Measurements from ENCODE around the gene RAPGEF3.

RAPGEF3 gene

DNA sequence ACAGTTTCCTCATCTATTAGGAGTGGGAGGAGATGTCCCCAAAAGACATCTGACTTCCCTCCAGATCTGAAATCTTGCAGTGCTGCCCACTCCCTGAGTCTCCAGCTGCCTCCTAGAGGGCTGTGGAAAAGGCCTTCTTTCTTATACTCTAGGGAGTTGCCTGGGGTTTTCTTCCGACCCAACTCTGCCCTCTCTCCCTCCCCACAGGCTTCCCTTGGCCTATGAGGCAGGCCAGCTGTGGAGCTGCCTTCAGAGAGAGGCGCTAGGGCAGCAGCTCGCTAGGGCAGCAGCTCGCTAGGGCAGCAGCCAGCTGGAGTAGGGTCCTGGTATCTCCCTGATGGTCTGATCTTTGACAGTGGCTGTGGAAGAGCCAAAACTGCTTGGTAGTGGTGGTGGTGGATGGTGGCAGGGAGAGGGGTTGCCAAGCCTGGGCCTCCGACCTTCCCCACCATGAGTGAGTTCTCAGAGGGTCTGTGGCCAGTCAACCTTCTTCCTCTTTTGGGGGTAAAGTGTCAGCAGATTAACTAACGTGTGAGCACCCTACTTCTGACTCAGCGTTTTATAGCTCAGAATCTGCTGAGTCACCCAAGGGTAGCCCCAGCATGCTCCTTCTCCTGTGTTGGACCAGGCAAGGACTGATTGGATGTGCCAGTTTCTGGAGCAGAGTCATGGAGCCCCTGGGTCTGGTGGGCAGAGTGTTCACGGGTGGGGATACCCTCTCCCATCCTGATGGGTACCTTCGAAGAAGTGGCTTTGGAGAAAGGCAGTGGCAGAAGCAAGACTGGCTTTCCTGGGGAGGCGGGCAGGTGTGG, 16.6 kb upstream of the RAPGEF3 start:
- DNase-seq (ENCODE audit: low read depth), result no peak

DNA sequence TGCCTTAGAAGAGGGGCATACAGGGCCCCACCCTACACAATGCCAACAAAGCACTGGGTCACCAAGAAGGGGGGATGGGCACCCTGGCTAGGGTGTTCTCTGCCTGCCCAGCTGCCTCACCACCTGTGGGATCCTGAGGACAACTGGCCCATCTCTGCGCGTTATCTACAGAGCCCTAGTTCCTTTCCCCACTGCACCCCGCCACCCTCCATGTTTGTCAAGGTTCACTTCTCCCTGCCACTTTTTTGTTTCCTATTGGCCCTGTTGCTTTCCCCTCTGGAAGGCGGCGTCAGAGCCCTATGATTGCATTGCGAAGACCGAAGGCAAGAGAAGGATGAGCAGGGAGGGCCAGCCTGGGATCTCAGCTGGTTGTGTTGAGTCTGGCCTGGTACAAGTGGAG, 16.0 kb upstream of the RAPGEF3 start:
- no peak for DNase-seq (ENCODE audit: low read depth)

DNA sequence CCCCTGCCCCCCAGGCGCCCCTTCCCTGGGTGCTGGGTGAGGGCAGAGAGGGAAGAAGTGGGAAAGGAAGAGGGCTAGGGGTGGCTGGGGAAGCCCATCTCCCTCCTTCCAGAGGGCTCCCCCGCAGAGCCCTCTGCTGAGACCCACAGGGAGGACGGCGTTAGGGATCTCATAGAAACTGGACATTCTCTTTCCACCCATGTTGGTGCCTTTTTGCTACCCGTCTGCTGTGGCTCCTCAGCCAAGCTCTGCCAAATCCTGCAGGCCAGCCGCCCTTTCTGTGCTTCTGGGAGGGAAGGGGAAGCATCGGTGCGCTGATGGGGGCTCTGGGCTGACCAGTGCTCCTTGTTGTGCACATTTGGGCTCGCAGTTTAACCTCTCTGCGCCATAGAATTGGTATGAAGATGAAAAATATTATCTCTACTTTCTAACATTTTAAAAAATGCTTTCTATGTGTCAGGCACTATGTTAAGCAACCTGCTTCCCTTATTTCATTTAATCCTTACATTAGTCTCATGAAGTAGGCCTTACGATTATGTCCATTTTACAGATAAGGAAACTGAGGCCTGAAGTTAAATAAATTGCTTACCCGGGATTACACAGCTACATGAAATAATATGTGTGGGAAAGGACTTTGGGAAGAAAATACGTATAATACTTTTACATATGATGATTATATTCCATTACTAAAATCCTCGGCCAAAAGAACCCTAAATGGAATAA, 15.3 kb upstream of the RAPGEF3 start:
- DNase-seq (ENCODE audit: low read depth), result no peak

DNA sequence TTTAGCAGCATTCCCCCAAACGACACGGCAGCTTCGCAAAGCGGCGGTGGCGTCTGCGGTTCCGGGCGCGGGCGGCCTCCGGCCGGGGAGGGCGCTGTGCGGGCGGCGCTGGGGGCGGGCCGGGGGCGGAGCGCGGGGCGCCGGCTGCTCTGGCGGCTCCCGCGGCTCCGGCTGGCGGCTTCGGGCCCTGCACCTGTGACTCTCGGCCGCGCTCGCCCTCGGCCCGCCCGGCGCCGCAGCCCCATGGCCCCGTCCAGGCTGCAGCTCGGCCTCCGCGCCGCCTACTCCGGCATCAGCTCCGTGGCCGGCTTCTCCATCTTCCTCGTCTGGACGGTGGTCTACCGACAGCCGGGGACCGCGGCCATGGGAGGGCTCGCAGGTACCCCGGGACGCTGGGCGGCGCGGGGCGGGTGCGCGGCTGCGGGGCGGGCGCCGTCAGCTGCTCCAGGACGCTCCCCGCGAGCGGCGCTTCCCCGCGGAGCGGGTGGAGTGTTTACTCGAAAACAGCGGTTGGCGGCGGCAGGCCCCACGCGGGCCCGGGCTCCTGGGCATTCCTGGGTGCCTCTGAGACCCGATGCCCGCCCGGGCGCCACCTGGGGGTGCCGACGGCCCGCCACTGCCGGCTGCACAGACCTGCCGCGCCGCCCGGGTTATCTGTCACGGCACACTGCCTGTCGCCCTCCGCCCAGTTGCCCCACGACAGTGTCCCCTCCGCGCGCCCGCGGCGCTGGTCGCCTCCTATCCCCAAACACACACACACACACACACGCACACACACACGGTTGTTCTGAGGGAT, 14.6 kb upstream of the RAPGEF3 start, which contains the start of gene SLC48A1:
Gene SLC48A1 (plus strand): TSS at position 177 of the 796 bp plus-strand sequence. CDS start 67 bp downstream, at position 244.
- DNase-seq (ENCODE audit: low read depth), result no peak

DNA sequence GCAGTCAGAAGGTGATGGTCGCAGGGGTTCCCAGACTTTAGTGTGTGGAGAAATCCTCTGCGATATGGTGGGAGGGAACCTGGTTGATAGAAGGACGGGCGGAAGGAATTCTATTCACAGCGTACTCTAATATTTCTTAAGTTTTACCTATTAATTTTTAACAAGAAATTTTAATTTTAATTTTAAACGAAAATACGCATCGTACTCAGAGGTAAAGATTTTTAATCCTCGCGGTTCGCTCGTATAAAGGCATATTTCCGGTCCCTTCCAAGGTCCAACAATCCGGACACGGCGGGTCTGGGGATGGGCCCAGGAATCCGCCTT, 14.0 kb upstream of the RAPGEF3 start:
- DNase-seq (ENCODE audit: low read depth), result no peak

DNA sequence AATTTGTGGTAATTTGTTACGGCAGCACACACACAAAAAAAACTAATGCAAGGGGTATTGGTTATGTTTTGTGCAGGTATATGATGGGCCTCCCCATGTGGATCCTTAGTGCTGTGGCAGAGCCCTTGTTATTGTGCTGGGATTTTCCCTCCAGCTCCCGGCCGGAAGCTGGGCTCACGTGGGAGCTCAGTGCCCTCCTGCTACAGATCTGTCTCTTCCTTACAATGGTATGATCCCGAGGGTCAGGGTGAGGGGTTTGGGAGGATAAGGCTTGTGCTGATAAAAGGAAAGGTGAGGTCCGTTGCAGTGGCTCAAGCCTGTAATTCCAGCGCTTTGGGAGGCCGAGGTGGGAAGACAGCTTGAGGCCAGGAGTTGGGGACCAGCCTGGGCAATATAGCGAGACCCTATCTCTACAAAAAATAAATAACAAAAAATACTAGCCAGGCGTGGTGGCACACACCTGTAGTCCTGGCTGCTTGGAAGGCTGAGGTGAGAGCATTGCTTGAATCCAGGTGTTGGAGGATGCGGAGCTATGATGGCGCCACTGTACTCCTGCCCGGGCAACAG, 13.5 kb upstream of the RAPGEF3 start:
- DNase-seq (ENCODE audit: low read depth), result no peak

DNA sequence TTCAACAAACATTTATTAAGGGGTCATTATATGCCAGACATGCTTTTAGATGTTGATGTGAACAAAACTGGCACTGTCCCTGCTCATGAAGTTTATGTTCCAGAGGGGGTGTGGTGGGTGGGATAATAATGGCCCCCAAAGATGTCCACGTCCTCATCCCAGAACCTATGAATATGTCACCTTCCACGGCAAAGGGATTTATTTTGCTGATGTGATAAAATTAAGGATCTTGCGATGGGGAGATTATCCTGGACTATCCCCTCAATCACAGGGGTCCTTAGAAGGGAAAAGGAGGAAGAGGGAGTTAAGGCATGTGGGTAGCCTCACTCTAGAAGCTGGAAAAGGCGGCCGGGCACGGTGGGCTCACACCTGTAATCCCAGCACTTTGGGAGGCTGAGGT, 12.6 kb upstream of the RAPGEF3 start:
- no peak for DNase-seq (ENCODE audit: low read depth)

DNA sequence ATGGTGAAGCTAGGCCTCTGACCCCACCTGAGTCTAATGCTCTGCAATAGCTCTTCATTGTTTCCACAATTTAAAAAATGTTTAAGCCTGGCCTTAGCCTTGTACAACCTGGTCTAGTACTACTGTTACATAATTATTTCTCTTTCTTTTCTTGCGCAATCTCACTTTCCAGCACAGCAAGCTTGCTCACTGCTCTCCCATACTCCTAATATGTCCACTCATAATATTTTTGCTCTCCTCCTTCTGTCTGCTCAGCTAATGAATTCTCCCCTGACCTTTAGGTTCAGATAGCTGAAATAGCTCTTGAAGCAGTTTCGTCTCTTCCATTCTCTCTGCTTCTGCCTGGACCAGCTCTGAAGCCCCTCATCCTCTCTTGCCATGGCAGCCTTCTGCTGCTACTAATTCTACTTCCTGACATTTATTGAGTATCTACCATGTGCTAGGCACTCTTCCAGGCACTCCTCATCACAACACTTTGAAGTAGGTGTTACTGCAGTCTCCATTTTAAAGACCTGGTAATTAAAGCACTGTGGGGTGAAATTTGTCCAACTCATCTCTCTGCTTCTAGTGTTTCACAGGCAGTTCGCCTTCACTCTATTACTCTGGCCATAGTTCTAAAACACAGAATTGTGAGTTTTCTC, 11.5 kb upstream of the RAPGEF3 start:
- no peak for DNase-seq (ENCODE audit: low read depth)

DNA sequence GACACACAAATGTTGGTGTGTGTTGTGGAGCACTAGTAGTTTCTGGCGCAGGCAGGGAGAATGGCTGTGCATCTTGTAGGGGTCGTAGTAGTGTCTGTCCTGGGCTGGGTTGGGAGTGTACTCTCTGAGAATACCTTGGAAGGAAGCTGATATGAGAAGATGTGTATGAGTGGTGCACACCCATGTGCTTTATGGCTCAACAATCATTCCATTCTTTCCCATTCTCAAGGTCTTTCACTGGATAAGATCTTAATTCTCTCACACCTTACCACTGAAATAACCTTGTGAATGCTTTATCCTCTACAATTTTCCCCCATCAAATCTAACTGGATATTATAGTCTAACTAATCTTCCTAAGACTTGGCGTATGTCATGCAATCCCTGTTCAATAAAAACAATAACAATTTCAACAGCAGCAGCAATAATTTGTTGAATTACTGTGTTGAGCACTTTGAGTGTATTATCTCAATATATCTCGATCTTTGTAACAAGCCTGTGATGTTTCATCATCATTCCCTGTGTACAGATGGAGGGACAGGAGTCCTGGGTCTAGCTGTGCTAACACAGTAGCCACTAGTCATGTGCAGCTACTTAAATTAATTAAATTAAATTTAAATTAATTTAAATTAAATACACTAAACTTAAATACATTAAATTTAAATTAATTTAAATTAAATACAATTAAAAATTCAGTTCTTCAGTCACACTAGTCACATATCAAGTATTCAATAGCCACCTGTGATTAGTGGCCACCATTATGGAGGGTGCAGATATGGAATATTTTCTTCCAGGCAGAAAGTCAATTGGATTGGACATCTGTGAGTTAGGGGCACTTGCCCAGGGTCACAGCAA, 10.8 kb upstream of the RAPGEF3 start:
- no peak for DNase-seq (ENCODE audit: low read depth)

DNA sequence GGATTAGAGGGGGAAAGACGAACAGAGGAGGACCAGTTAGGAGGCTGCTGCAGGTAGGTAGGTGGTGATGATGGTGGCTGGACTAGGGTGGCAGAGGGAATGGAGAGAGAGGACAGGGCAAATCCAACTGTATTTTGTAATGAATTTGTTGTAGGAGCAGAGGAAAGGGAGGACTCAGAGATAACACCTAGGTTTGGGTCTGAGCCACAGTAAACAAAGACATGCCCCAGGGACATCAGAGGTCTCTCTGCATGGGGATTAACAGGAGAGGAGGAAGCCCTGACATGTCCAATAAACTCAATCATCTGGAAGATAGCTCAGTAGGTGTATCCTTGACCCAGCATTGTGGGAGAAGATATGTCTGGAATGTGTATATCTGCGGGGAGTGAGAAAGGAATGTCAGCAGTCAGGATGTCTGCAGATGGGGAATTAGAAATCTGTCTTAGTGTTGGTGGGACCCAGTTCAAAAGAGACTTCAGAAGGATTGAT, 9.7 kb upstream of the RAPGEF3 start:
- DNase-seq (ENCODE audit: low read depth), result no peak

DNA sequence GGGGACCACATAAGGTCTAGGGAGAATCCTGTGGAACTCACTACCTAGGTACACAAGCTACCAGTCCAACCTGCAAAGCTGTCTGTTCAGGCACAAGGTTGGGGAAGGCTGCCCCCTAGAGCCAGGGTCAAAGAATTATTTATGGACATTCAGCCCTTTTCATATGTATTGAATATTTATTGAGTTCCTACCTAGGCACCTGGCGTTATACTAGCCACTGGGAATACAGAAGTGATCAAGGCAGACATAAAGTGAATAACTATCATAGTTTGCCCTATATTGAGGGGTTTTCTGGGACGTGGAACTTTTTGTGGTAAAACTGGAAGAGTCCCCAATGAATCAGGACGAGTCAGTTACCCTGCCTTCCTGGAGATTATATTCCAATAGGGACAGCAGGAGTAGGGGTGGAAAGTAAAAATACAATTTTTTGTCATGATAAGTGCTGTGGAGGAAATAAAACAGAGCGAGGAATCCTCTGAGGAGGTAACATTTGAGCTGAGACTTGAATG, 8.6 kb upstream of the RAPGEF3 start:
- DNase-seq (ENCODE audit: low read depth), result peak; percentile 49

DNA sequence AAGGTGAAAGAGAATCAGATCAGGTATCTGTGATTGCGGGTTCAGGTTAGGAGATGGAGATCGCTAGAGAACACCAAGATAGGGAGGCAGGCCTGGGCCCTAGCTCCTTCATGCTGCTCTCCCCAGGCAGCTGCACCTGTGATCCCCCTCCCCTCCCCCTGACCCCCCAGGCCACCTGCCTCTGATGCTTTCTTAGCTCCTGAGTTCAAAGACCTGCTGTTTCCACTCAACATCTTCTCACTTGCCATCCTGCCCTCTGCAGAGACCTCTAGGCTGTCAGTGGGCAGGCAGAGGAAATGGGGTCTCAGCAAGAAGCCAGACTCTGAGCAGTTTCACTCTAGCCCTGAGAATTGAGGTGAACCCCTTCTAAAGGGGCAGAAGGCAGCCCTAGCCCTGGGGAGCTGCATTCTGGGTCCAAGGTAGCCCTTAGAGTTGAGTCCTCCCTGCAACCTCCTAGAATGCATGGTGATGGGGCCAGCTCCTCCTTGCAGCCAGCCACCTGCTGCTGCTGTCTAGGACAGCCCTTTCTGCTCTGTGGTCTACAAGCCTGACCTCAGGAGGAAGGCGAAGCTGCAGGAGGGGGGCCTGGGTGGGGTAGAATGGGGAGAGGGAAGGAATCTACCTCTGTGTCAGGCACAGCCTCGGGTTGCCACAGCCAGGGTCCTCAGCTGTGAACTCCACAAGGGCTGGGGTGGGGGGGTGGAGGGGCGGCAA, 8.0 kb upstream of the RAPGEF3 start:
- DNase-seq (ENCODE audit: low read depth), result no peak

DNA sequence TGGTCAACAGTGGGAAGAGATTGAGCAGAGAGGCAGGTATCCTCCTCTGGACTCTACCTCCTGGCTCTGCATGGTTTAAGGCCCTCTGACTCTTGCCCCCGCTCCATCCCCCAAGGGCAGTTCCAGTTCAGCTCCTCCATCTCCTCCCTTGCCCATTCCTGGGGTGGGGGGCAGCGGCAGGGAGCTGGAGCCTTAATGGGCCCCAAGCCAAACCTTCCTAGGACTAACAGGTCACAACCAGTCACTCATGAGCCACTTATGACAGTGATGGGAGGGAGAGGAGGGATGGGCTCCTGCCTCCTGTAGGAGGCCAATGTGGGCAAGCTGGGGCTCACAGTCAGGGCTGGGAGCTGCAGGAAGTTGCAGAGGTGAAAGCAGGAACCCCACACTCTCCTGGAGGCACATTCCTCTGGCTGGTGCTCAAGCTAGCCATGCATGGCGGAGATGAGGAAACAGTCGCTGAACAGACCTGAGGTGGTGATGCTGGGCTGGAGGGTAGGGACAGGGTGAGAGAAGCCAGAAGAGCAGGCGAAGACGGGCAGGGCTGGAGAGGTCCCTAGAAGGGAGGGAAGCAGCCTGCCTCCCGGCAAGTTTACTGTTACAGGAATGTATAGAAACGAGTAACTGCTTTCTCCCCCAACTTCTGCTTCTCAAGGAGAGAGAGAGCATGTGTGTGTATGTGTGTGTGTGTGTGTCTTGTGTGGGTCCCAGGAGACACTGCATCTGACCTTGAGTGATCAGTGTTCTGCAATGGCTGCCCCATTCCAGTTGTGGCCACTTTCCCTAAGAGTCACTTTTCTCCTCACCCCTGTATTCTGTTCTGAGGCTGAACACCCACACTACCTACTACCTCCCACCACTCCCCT, 5.0 kb upstream of the RAPGEF3 start:
- no peak for DNase-seq (ENCODE audit: low read depth)

DNA sequence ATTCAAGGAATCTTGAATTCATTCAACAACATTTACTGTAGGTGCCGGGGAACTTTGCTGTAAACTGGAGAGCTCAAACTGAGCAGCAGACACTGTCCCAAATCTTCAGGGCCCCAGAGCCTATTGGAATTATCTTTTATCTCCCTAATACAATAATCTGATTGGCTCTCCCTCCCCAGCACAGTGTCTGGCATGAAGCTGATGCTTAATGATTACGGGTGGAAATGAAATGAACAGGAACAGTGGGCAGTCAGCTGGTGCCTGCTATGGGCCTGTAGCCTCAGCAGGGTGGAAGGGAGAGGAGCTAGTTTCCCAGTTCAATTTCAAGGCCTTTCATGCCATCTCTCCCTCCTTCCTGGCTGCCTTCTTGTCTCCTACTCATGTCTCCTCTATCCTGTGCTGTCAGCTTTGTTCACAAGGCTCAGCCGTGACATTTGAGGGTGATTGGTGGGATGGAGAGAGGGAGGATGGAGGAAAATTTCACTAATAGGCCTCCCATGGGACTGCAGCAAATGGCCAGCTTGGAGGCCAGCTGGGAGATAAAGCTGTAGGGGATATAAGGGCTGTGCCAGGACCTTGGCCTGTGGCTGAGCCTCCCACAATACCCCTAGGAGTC, 4.3 kb upstream of the RAPGEF3 start:
- no peak for DNase-seq (ENCODE audit: low read depth)

DNA sequence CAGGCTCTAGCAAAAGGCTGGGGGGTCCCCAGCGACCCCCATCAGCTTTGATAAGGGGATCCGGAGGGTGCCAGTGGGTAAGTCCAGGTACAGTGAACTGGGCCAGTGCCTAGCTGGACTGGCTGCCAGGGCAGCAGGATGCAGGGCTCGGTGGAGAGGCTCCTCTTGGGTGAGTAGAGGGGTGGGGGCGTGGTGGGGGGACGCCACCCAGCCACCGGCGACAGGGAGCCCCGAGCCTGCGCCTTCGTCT, 171 bp downstream of the RAPGEF3 start:
- DNase-seq (ENCODE audit: low read depth), result no peak

DNA sequence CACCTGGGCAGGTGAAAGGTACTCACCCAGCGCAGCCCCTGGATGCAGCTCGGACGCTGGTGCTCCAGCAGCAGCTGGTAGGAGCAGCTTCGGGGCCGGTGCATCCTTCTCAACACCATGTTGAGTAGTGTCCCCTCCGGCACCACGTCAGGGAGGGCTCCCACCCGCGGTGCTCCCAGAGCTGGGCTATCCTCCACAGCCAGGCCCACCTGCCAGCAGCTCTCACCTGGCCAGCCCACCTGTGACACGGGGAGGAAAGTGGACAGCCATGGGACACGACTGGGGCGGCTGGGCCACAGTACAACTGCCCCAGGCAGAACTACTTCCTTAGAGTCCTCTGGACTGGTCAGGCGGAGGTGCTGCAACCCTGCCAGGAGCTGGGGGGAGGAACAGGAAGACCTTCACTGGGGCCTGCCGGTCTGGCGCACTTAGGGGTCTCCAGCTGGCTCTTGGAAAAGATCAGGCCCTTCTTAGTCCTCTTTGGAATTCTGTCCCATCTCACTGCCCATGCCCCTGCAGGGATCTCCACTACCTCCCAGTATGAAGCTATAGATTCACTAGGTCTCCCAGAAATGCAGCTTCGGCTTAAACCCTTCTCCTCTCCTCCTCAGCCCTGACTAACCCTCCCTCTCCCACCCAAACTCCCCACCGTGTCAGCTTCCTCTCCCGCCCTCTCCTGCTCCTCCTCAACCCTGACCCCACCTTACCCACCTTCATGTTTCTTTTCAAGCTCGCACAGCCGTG, 668 bp downstream of the RAPGEF3 start:
- no peak for DNase-seq (ENCODE audit: low read depth)

DNA sequence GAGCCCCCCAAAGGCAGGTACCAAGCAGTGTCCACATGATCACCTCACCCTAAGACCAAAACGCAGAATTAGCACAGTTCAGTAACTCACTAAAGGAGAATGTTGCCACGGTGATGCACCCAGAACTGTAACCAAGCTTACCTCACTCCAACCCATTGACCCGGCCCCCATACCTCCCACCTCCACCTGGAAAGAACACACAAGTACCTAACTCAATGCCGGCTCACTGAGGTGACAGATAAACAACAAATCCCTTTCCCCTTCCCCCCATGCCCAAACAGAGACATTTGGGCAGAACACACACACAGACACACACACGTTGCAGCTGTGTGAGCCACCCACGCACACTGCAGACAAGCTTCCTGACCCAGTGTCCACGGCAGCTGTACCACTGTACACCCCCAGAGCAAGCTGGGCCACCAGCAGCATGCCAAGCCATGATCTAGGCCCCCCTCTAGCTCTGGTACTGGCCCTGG, 1.3 kb downstream of the RAPGEF3 start:
- no peak for DNase-seq (ENCODE audit: low read depth)
